Measurements from ENCODE around the gene EYA2. TPM values are rescaled to one million over a fixed set of nuclear protein-coding genes. Genes with fewer than 3 reads are reported as not detected.

EYA2 gene
- total RNA-seq, 1 experiment from 2014 or later: 0.33 TPM

DNA sequence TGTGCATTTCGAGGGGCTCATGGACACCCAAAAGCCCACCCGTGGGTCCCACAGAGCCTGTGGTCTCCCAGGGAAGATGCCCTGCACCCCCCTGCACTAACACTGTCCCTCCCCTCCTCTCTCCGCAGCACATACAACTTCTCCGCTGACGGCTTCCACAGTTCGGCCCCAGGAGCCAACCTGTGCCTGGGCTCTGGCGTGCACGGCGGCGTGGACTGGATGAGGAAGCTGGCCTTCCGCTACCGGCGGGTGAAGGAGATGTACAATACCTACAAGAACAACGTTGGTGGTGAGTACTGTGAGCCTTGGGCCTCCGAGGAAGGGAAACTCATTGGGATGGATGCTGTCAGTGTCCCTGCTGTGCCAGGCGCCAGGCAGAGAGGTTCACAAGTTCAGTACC, 277.9 kb downstream of the EYA2 start:
- ATAC-seq: no peak
- no peak for DNase-seq
- intact Hi-C loops (cut with micrococcal nuclease): no loop called here
- H3K9me2 ChIP-seq (replicated peaks; ENCODE audit: low read length): no peaks in the 10 kb centered on the region
- CTCF ChIA-PET: no interaction called here
- no peak overlapping the region for H3K4me2 ChIP-seq (ENCODE audit: low read length)
- H3K27me3 ChIP-seq (ENCODE audit: low read length): no peaks in the 10 kb centered on the region; the same call in 1 of the 2 replicates
- no peaks in the 10 kb centered on the region for H3K36me3 ChIP-seq (ENCODE audit: low read depth, low read length)
- H3K27ac ChIP-seq (ENCODE audit: low read length): no peak overlapping the region
- no peak overlapping the region for H2AFZ ChIP-seq (ENCODE audit: low read length)
- H3K4me1 ChIP-seq (ENCODE audit: insufficient read depth, low read length): no peaks in the 10 kb centered on the region
- no peaks in the 10 kb centered on the region for H3K9me3 ChIP-seq (ENCODE audit: low read length)
- no peak for TF ChIP-seq EZH2 (IDR thresholded peaks at IDR 0.05; ENCODE audit: low read length, unreplicated experiment)
- no peak for TF ChIP-seq EZH2phosphoT487 (IDR thresholded peaks at IDR 0.05; ENCODE audit: borderline replicate concordance, low read length)
- TF ChIP-seq, protein P1, sequence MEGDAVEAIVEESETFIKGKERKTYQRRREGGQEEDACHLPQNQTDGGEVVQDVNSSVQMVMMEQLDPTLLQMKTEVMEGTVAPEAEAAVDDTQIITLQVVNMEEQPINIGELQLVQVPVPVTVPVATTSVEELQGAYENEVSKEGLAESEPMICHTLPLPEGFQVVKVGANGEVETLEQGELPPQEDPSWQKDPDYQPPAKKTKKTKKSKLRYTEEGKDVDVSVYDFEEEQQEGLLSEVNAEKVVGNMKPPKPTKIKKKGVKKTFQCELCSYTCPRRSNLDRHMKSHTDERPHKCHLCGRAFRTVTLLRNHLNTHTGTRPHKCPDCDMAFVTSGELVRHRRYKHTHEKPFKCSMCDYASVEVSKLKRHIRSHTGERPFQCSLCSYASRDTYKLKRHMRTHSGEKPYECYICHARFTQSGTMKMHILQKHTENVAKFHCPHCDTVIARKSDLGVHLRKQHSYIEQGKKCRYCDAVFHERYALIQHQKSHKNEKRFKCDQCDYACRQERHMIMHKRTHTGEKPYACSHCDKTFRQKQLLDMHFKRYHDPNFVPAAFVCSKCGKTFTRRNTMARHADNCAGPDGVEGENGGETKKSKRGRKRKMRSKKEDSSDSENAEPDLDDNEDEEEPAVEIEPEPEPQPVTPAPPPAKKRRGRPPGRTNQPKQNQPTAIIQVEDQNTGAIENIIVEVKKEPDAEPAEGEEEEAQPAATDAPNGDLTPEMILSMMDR (conservative IDR thresholded peaks at IDR 0.05; ENCODE audit: low read depth, low read length): no peak
- no TSS peak for BruUV-seq (replicated peaks)
- H3K9ac ChIP-seq (ENCODE audit: low read length): no peak overlapping the region
- no peaks in the 10 kb centered on the region for H3K79me2 ChIP-seq (ENCODE audit: low read length)
- no peaks in the 10 kb centered on the region for H3F3A ChIP-seq (ENCODE audit: low read length, unreplicated experiment)
- H3K4me3 ChIP-seq (ENCODE audit: low read length): no peak overlapping the region
- H4K20me1 ChIP-seq (ENCODE audit: low read length): no peaks in the 10 kb centered on the region
- POLR2A ChIA-PET (ENCODE audit: unreplicated experiment): no interaction called here

DNA sequence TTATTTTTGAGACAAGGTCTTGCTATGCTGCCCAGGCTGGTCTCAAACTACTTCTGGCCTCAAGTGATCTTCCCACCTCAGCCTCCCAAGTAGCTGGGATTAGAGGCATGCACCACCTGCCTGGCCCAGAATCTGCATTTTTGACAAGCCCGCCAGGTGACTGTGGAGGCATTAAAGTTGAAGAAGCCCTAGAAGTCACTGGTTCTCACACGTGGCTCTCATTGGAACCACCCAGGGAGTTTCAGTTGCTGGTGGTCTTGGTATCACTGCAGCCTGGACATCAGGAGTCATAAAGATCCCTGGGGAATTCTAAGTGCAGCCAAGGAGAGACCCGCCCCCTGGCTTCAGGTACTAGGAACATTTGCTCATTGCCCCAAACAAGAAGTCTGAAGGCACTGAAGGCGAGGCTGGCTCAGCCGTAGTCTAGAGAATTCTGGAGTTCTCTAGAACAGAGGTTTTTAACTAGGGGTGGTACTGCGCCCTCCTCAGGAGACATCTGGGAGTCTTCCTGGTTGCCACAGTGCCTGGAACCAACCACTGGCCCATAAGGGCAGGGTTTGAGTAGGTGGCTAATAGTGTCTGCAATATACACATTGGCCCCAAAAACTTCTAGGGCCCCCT, 279.1 kb downstream of the EYA2 start:
- intact Hi-C loops (cut with micrococcal nuclease): no loop called here
- ChIA-PET CTCF (no interaction called here), POLR2A (ENCODE audit: unreplicated experiment) (no interaction called here)
- DNase-seq (no peak), ATAC-seq (no peak)
- H3F3A ChIP-seq (ENCODE audit: low read length, unreplicated experiment): no peaks in the 10 kb centered on the region
- H3K27ac ChIP-seq (ENCODE audit: low read length): no peak overlapping the region
- H3K9me3 ChIP-seq (ENCODE audit: low read length): no peaks in the 10 kb centered on the region
- no peak overlapping the region for H2AFZ ChIP-seq (ENCODE audit: low read length)
- no peaks in the 10 kb centered on the region for H4K20me1 ChIP-seq (ENCODE audit: low read length)
- H3K4me2 ChIP-seq (ENCODE audit: low read length): no peak overlapping the region
- no peak overlapping the region for H3K9ac ChIP-seq (ENCODE audit: low read length)
- H3K27me3 ChIP-seq (ENCODE audit: low read length): no peaks in the 10 kb centered on the region; the same call in 1 of the 2 replicates
- no peaks in the 10 kb centered on the region for H3K9me2 ChIP-seq (replicated peaks; ENCODE audit: low read length)
- H3K4me3 ChIP-seq (ENCODE audit: low read length): no peak overlapping the region
- TF ChIP-seq, protein P1 (conservative IDR thresholded peaks at IDR 0.05; ENCODE audit: low read depth, low read length): no peak
- TF ChIP-seq EZH2phosphoT487 (IDR thresholded peaks at IDR 0.05; ENCODE audit: borderline replicate concordance, low read length) (no peak), EZH2 (IDR thresholded peaks at IDR 0.05; ENCODE audit: low read length, unreplicated experiment) (no peak)
- no peaks in the 10 kb centered on the region for H3K79me2 ChIP-seq (ENCODE audit: low read length)
- no TSS peak for BruUV-seq (replicated peaks)
- H3K4me1 ChIP-seq (ENCODE audit: insufficient read depth, low read length): no peaks in the 10 kb centered on the region
- no peaks in the 10 kb centered on the region for H3K36me3 ChIP-seq (ENCODE audit: low read depth, low read length)

DNA sequence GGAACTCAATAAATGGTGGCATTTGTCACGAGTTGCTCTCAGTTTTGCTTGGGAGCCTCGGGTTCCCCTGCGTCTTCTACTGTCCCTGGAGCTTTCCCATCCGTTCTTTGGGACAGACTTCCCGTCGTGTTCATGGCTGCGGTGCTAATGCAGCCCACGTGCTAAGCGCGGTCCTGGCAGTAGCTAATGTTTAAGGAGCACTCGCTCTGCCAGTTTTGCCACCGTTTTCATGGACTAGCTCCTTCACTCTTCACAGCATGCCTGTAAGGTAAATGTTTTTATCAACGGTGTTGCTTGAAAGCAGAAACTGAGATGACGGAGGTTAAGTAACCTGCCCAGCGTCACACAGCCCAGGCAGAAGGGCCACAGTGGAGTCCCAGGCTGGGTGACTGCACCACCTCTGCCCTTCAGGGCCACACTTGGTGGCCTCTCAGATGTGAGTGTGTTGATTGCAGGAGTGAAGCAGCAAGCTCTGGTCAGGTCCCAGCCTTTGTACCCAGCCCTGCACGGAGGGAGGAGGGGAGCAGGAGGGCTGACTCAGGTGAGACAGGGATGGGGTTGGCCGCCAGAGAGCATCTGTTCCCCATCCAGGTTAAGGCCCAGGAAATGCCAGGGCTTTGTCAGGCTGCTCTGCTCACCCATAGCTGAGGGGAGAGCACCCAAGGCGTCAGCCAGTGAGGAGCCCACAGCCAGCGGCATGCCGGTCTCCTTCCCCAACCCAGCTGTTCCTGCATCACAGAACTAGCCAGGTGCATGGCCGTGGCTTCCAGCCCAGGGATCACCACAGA, 280.0 kb downstream of the EYA2 start:
- no peaks in the 10 kb centered on the region for H3K79me2 ChIP-seq (ENCODE audit: low read length)
- H3F3A ChIP-seq (ENCODE audit: low read length, unreplicated experiment): no peaks in the 10 kb centered on the region
- ChIA-PET CTCF (no interaction called here), POLR2A (ENCODE audit: unreplicated experiment) (no interaction called here)
- H3K9me2 ChIP-seq (replicated peaks; ENCODE audit: low read length): no peaks in the 10 kb centered on the region
- H3K9me3 ChIP-seq (ENCODE audit: low read length): no peaks in the 10 kb centered on the region
- no peak for TF ChIP-seq EZH2 (IDR thresholded peaks at IDR 0.05; ENCODE audit: low read length, unreplicated experiment)
- no peak for TF ChIP-seq EZH2phosphoT487 (IDR thresholded peaks at IDR 0.05; ENCODE audit: borderline replicate concordance, low read length)
- TF ChIP-seq, protein P1 (conservative IDR thresholded peaks at IDR 0.05; ENCODE audit: low read depth, low read length): no peak
- H3K27ac ChIP-seq (ENCODE audit: low read length): no peak overlapping the region
- no peak overlapping the region for H2AFZ ChIP-seq (ENCODE audit: low read length)
- no peak overlapping the region for H3K9ac ChIP-seq (ENCODE audit: low read length)
- H3K27me3 ChIP-seq (ENCODE audit: low read length): no peaks in the 10 kb centered on the region
- DNase-seq (no peak), ATAC-seq (no peak)
- intact Hi-C loops (cut with micrococcal nuclease): no loop called here
- H3K4me3 ChIP-seq (ENCODE audit: low read length): no peak overlapping the region
- no peak overlapping the region for H3K4me2 ChIP-seq (ENCODE audit: low read length)
- BruUV-seq (replicated peaks): no TSS peak
- no peaks in the 10 kb centered on the region for H3K4me1 ChIP-seq (ENCODE audit: insufficient read depth, low read length)
- H4K20me1 ChIP-seq (ENCODE audit: low read length): no peaks in the 10 kb centered on the region
- H3K36me3 ChIP-seq (ENCODE audit: low read depth, low read length): no peaks in the 10 kb centered on the region
